HCT116 (cell line): ENCODE data around the gene MYF5.

ENCODE experiments used
- ATF3 ChIP-seq: IDR thresholded peaks from 2 replicates; pipeline ENCODE4 v1.6.1; 2012
- CTCF ChIP-seq, 3 experiments: fragments of 200-600 bp in 1 of 3; sonication (generic) in 1 of 3; IDR thresholded peaks in 2 of 3; conservative IDR thresholded peaks in 1 of 3; 2 replicates each; pipeline ENCODE4 v1.5.1; 2012 to 2017; ENCODE audit warnings: low read depth in 2 of 3, low read length in 2 of 3, antibody characterized with exemption in 1 of 3, borderline replicate concordance in 1 of 3, control low read depth in 1 of 3, mild to moderate bottlenecking in 1 of 3, mixed read lengths in 1 of 3, mixed run types in 1 of 3, moderate library complexity in 1 of 3; ENCODE audit not compliant: insufficient read depth in 1 of 3
- EZH2 ChIP-seq: fragments of 200-600 bp; sonication (generic); IDR thresholded peaks from 2 replicates; pipeline ENCODE4 v1.6.1; 2017; ENCODE audit warnings: antibody characterized with exemption, mixed run types
- JUND ChIP-seq: IDR thresholded peaks from 2 replicates; pipeline ENCODE4 v1.6.1; 2012
- MAX ChIP-seq: IDR thresholded peaks from 2 replicates; pipeline ENCODE4 v1.6.1; 2012
- POLR2A ChIP-seq: IDR thresholded peaks from 2 replicates; pipeline ENCODE4 v1.7.0; 2011; ENCODE audit warnings: borderline replicate concordance; ENCODE audit not compliant: insufficient read depth, insufficient read length; ENCODE audit errors: extremely low read depth
- POLR2AphosphoS5 ChIP-seq: IDR thresholded peaks from 2 replicates; pipeline ENCODE4 v1.6.1; 2011; ENCODE audit warnings: mild to moderate bottlenecking, low read depth, low read length, moderate library complexity
- RAD21 ChIP-seq: IDR thresholded peaks from 2 replicates; pipeline ENCODE4 v1.6.1; 2012; ENCODE audit warnings: low read depth, mild to moderate bottlenecking
- ZBTB33 ChIP-seq: IDR thresholded peaks from 2 replicates; pipeline ENCODE4 v1.6.1; 2011; ENCODE audit warnings: mild to moderate bottlenecking, low read length, moderate library complexity; ENCODE audit not compliant: insufficient replicate concordance; ENCODE audit errors: extremely low read depth

- no peak for TF ChIP-seq JUND
- no peak for TF ChIP-seq ATF3
- TF ChIP-seq MAX: no peak
- TF ChIP-seq CTCF (IDR thresholded peaks at IDR 0.05 in 2 of 3, conservative IDR thresholded peaks at IDR 0.05 in 1 of 3; ENCODE audit: borderline replicate concordance in 1 of 3, insufficient read depth in 1 of 3, low read depth in 2 of 3, low read length in 2 of 3): no peak
- TF ChIP-seq POLR2A: no peak
- TF ChIP-seq ZBTB33: no peak
- no peak for TF ChIP-seq EZH2
- TF ChIP-seq POLR2AphosphoS5: no peak
- no peak for TF ChIP-seq RAD21
Observed at GRCh38 chr12:80707830-80708258, 8.9 kb upstream of the MYF5 start.
